ENCODE data around the gene IL15RA.
"Not testable (repeated sequence)": the region's sequence is repeated elsewhere in the genome, so short reads cannot be mapped to it uniquely, and the experiment has no call there.

The IL15RA gene

GRCh38 chr10:5919568-5919967 is 57.8 kb downstream of the IL15RA start:
- DNase-seq = no peak

GRCh38 chr10:5918763-5919162 is 58.6 kb downstream of the IL15RA start:
- no peak for DNase-seq

DNA sequence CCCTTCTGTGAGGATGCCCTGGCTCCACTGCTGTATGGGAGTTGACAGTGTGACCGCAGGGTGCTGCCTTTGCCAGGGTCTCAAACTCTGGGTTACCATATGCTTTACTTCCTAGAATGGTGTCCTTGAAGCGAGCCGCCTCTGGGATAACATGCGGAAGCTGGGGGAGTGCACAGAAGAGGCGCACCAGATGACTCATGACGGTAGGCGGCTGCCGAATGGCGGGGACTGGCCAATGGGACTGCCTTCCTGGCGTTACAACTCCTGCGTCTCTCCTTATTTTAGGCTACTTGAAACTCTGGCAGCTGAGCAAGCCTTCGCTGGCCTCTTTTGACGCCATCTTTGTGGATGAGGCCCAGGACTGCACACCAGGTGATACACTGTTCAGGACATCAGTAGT is 60.0 kb downstream of the IL15RA start:
- DNase-seq = no peak

DNA sequence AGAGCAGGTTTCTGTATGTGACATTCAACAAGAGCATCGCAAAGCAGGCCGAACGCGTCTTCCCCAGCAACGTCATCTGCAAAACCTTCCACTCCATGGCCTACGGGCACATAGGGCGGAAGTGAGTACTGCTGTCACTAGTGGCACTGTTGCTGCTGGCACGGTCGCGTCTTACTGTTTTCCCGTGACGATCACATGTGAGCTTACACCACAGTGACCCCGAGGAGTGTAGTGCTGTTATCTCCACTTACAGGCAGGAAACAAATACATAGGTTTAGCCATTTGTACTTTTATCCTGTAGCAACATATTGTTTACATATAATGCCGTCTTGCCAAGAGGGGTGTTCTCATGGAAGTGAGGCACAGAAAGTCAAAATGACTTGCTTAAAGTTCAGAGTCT is 61.9 kb downstream of the IL15RA start:
- DNase-seq = no peak

DNA sequence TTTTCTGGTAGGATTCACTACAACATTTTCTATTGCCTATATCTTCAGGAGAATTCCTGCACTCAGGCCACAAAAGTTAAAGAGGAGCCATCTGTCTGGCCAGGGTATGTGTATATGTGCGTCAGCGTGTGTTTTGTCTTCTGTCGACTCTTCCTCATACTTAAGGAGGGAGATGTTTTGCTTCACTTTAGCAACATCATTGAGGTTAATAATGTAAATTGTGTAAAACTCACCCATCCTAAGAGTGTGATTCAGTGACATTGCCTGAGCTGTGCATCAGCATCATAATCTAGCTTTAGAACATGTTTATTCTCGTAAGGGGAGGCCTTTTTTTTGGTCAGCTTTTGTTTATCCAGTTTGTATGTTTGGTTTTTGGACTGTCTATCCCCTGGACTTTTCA is 63.6 kb downstream of the IL15RA start:
- no peak for DNase-seq

GRCh38 chr10:5911670-5912069 is 65.7 kb downstream of the IL15RA start:
- DNase-seq = no peak

- DNase-seq = no peak
Observed at GRCh38 chr10:5910323-5911100, 66.8 kb downstream of the IL15RA start.

GRCh38 chr10:5908676-5909075 is 68.7 kb downstream of the IL15RA start:
- DNase-seq = not testable (repeated sequence)

DNA sequence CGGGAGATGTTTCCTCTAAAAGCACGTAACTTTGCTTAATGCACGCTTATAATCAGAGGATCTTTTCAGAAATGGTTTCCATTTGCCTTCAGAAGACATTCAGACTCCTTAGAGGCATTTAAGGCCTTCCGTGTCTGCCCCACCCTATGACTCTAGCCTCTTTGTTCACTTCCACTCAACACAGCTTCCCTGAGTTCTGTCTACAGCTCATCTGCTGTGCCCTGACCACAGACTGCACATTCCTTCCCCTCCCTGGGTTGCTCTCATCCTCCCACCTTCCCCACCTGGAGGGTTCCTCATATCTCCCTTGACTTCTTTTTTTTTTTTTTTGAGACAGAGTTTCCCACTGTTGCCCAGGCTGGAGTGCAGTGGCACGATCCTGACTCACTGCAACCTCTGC is 70.7 kb downstream of the IL15RA start:
- DNase-seq = no peak

DNA sequence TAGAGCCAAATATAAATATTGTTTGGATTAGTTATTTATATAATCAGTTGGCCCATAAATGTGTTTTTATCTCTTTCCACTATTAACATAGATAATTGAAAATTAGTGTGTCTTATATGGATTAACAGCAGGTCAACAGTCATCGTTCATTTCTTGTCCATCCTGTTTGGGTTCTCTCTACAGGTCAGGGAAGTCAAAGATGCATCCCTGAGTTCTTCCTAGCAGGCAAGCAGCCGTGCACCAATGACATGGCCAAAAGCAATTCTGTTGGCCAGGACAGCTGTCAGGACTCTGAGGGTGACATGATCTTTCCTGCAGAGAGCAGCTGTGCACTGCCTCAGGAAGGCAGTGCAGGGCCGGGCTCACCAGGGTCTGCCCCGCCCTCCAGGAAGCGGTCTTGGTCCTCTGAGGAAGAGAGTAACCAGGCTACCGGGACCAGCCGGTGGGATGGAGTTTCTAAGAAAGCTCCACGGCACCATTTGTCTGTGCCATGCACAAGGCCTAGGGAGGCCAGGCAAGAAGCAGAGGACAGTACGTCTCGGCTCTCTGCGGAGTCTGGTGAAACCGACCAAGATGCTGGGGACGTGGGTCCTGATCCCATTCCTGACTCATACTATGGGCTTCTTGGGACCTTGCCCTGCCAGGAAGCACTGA is 71.4 kb downstream of the IL15RA start:
- no peak for DNase-seq

DNA sequence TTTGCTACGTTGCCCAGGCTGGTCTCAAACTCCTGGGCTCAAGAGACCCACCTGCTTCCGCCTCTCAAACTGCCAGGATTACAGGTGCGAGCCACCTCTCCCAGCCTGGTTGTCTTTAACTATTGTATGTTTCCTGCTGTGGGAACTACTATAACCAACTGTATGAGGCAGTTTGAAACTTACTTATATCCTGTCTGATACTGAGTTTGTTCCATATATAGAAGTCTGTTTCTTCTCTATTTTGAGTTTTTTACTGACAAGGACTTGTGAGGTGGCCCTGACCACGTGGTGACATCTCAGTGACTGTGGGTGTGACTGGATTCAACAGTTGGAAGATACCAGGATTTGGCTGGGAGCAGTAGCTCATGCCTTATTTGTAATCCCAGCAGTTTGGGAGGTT is 73.1 kb downstream of the IL15RA start:
- DNase-seq = no peak

GRCh38 chr10:5903563-5903962 is 73.8 kb downstream of the IL15RA start:
- no peak for DNase-seq

DNA sequence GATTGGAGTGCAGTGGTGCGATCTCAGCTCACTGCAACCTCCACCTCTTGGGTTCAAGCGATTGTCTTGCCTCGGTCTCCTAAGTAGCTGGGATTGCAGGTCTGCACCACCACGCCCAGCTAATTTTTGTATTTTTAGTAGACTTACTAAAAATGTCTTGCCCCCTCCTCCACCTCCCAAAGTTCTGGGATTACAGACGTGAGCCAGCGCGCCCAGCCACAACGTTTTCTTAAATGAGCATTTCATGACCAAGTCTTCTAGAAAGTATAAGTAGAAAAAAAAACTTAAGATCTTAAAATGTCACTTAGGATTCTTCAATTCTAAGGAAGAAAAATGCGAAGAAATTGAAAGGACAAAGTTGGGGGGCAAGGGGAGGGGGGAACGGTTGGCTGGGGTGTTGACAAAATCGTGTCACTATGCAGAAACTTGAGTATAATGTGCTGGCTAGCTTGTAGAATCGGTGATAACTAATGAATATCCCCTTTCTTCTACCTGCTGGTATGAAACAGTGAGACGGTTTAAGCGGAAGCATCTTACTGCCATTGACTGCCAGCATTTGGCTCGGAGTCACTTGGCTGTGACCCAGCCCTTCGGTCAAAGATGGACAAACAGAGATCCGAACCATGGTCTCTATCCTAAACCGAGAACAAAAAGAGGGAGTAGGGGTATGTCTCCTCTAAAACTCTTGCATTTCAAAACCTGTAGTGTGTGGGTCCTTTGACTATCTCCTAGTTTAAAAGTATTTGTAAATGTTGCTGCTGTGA is 74.7 kb downstream of the IL15RA start:
- no peak for DNase-seq

Data from stimulated activated CD8-positive, alpha-beta memory T cell treated with anti-CD3 and anti-CD28 coated beads, Interleukin-4, amount 100 ng/mL, for 48 hours (primary cell).